ENCODE measurements around the gene LHX6.

LHX6 gene

GRCh38 chr9:122236681-122237080 lies 7.9 kb upstream of the LHX6 start:
- H3K4me3 ChIP-seq (ENCODE audit: control insufficient read depth, low read depth, low read length), result no peak overlapping the region
- TF ChIP-seq, protein P1, sequence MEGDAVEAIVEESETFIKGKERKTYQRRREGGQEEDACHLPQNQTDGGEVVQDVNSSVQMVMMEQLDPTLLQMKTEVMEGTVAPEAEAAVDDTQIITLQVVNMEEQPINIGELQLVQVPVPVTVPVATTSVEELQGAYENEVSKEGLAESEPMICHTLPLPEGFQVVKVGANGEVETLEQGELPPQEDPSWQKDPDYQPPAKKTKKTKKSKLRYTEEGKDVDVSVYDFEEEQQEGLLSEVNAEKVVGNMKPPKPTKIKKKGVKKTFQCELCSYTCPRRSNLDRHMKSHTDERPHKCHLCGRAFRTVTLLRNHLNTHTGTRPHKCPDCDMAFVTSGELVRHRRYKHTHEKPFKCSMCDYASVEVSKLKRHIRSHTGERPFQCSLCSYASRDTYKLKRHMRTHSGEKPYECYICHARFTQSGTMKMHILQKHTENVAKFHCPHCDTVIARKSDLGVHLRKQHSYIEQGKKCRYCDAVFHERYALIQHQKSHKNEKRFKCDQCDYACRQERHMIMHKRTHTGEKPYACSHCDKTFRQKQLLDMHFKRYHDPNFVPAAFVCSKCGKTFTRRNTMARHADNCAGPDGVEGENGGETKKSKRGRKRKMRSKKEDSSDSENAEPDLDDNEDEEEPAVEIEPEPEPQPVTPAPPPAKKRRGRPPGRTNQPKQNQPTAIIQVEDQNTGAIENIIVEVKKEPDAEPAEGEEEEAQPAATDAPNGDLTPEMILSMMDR (conservative IDR thresholded peaks at IDR 0.05; ENCODE audit: control insufficient read depth, insufficient read depth, low read depth, low read length), result no peak
- peak; percentile 20 for DNase-seq (ENCODE audit: low read depth)

GRCh38 chr9:122234022-122234748 lies 5.4 kb upstream of the LHX6 start:
- TF ChIP-seq, protein P1 (conservative IDR thresholded peaks at IDR 0.05; ENCODE audit: control insufficient read depth, insufficient read depth, low read depth, low read length), result no peak
- no peak for DNase-seq (ENCODE audit: low read depth)
- no peak overlapping the region for H3K4me3 ChIP-seq (ENCODE audit: control insufficient read depth, low read depth, low read length)

DNA sequence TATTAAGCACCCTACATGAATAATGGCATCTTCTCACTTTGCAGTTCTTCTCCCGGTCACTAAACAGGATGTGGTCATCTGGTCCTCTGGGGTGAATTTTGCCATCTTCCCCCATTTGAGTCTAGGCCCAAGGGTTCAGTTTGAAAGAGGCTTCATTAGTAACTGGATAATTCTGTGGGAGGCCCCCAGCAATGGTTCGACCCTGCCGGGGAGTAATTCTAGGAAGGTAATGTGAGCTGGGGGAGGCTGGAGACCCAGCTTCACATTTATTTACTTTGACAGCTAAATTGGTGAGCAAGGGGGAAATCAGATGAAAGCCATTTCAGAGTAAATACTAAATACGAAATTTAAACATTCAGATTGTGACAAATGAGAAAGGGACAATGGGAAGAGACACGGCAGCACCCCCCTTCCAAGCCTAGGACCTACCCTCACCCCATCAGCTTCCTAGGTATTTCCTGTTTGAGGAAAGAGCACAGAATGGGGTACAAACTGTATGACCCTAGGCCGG lies 4.1 kb upstream of the LHX6 start:
- no peak for DNase-seq (ENCODE audit: low read depth)
- H3K4me3 ChIP-seq (ENCODE audit: control insufficient read depth, low read depth, low read length), result no peak overlapping the region
- TF ChIP-seq, protein P1 (conservative IDR thresholded peaks at IDR 0.05; ENCODE audit: control insufficient read depth, insufficient read depth, low read depth, low read length), result no peak

- no peak overlapping the region for H3K4me3 ChIP-seq (ENCODE audit: control insufficient read depth, low read depth, low read length)
- no peak for DNase-seq (ENCODE audit: low read depth)
- TF ChIP-seq, protein P1 (conservative IDR thresholded peaks at IDR 0.05; ENCODE audit: control insufficient read depth, insufficient read depth, low read depth, low read length), result no peak
Observed at GRCh38 chr9:122229485-122229837, 704 bp upstream of the LHX6 start.

DNA sequence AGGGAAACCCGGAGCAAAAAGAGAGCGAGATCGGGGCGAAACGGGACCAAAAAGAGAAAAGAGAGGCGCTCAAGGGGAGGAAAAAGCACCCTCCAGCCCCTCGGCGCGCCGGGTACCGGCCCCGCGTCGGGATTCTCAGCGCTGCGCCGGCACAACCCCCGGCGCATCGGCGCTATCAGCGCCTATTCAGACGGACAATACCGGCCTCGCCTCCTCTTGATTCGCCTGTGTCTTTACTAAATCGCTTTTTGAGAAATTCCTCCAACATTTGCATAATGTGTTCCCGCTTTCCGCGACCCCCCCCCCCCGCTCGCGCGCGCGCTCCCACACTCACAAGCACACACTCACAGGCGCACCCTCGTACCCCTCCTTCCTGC lies 578 bp downstream of the LHX6 start:
- TF ChIP-seq, protein P1 (conservative IDR thresholded peaks at IDR 0.05; ENCODE audit: control insufficient read depth, insufficient read depth, low read depth, low read length), result no peak
- no peak for DNase-seq (ENCODE audit: low read depth)
- H3K4me3 ChIP-seq (ENCODE audit: control insufficient read depth, low read depth, low read length), result peak overlapping the region; percentile 1

- no peak overlapping the region for H3K4me3 ChIP-seq (ENCODE audit: control insufficient read depth, low read depth, low read length)
- TF ChIP-seq, protein P1 (conservative IDR thresholded peaks at IDR 0.05; ENCODE audit: control insufficient read depth, insufficient read depth, low read depth, low read length), result no peak
- no peak for DNase-seq (ENCODE audit: low read depth)
Observed at GRCh38 chr9:122227575-122227900, 1.2 kb downstream of the LHX6 start.
